ENCODE measurements around the gene PRRC2B.
A peak's percentile ranks its signal among the peaks of the same experiment; 100 is the strongest.

Gene PRRC2B

DNA sequence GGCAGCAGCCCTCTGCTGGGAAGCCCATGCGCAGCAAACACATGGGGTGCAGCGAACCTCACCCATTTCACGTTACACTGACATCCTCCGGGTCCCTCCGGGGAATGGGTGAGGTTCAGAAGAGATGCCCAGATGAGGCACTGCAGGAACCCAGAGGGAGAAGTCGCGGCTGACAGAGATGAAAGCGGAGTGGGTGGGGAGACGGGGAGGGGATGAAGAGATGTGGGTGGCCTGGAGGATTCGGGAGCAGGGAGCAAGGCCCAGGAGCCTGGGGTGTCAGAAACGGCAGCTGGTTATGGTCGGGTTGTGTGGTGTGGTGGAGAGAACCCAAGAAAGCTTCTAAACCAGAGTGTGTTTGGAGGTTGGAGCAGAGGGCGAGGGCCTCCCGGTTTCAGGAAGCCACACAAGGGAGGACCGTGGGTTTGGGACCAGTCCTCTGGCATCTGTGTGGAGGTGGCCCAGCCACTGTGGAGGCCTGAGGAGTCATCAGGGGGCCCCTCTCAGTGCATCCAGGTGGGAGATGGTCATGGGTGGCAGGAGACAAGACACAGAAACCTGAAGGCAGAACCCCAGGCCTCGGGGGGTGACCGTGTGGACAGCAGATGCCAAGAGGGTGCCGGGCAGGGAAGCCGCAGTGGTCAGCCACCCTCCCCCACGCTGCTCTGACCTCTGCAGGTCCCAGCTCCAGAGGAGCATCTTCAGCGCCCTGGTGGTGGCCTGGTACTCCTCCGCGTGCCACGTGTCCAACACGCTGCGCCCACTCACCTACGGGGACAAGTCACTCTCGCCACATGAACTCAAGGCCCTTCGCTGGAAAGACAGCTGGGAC is 128.6 kb downstream of the PRRC2B start:
- no peak for DNase-seq

GRCh38 chr9:131523086-131523388 is 129.2 kb downstream of the PRRC2B start:
- no peak for DNase-seq

- no peak for DNase-seq
These were observed 129.9 kb downstream of the PRRC2B start for GRCh38 chr9:131523451-131524435.

- no peak for DNase-seq
These were observed 130.9 kb downstream of the PRRC2B start for GRCh38 chr9:131524665-131525315.

DNA sequence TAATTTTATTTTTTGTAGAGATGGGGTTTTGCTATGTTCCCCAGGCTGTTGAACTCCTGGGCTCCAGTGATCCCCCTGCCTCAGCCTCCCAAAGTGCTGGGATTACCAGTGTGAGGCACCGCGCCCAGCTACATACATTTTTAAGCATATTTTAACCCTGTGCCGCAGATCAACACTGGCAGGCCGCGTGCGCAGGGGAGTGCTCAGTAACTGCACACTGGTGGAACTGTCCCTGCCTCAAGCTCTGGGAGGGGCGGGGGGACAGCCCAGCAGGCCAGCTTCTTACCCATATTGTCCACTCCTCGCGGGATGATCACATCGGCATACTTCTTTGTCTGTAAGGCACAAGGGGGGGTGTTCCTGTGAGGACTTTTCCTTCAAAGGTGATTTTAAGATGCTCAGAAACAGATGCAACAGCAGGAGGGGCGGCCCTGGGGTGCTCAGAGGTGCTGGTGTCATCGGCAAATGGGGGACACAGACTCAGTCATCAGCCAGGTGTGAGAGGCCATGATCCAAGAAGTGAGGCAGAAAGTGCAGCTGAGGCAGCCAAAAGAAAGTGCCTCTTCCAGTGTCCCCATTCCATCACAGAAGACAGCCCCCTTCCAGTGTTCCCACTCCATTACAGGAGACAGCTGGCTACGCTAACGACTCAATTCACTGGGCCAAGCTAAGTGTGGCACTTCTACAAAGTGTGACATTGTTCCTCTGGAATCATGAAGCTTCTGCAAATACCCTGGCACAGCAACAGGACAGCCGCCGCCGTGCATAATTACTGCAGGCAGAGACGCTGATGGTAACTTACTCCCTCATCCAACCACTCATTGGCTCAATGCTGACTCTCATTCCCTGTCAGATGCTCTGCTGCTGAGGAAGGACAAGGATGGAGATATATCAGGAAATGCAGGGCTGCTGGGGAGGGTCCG is 132.0 kb downstream of the PRRC2B start:
- DNase-seq, result no peak

DNA sequence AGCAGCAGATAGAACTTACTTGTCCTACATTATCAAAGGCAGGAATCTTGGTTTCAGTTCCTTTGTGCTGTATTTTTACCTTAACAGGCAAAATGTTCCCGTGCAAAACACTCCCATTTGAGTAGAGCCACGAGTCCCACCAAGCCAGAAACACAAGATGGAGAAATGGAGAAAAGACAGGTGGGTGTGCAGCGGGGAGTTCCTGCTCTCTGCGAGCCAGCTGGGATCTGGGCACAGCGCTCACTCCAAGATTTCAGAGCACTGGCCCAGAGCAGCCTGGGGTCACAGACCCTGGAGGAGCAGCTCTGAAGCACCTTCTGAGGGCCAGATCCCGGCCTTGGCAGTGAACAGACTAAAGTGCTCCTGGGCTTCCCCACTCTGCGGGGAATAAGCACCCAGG is 134.3 kb downstream of the PRRC2B start:
- DNase-seq, result no peak

- DNase-seq, result no peak
These were observed 135.1 kb downstream of the PRRC2B start for GRCh38 chr9:131528886-131529505.

GRCh38 chr9:131529597-131530545 is 136.0 kb downstream of the PRRC2B start:
- DNase-seq, result no peak

- no peak for DNase-seq
These were observed 136.6 kb downstream of the PRRC2B start for GRCh38 chr9:131530546-131530919.

GRCh38 chr9:131530920-131531832 is 137.3 kb downstream of the PRRC2B start, which contains the start of gene UCK1:
UCK1 (minus strand) TSS chr9:131531263; CDS start chr9:131531174, 89 bp downstream.
- peak; percentile 90 for DNase-seq

DNA sequence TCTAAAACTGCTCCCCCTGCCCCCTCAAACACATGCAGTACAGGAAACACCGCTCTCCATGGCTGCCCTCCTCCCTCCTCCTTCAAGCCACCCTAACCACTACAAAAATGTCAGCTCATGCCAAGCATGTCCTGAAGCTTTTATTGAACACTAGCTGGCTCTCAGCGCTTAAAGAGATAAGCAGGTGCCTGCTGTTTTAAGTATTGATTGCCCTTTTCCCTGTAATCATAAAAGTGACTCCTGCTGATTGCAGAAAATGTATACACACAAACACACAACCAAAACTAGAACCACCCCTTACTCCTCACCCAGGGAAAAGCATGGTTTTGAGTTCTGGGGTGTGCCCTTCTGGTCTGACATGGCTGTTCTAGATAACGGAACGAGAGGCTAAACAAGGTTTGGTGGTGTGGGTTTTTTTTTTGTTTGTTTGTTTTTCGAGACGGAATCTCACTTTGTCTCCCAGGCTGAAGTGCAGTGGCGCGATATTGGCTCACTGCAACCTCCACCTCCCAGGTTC is 140.9 kb downstream of the PRRC2B start:
- DNase-seq, result peak; percentile 49

DNA sequence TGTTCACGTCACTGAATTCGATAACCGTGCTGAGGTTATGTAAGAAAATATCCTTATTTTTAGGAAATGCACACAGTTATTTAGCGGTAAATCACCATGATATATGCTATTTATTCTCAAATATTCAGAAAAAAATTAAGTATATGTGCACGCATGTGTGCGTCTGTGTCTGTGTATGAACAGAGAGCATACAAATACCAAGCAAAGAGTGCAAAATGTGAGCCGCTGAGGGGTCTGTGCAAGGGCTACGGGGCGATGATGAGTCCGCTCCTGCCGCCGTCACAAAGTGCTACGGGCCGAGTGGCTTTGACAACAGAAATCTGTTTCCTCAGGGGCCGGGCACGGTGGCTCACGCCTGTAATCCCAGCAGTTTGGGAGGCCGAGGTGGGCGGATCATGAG is 144.1 kb downstream of the PRRC2B start:
- no peak for DNase-seq

- DNase-seq, result peak; percentile 58
These were observed 145.5 kb downstream of the PRRC2B start for GRCh38 chr9:131539223-131539923.

- DNase-seq, result no peak
These were observed 149.3 kb downstream of the PRRC2B start for GRCh38 chr9:131543141-131543540.

- no peak for DNase-seq
These were observed 151.3 kb downstream of the PRRC2B start, which contains the start of gene PRRT1B for GRCh38 chr9:131545003-131545785. PRRT1B (plus strand) TSS chr9:131545523; CDS start chr9:131545616, 93 bp downstream.

- no peak for DNase-seq
These were observed 152.0 kb downstream of the PRRC2B start for GRCh38 chr9:131545786-131546335.
